Activated CD4-positive, alpha-beta memory T cell treated with anti-CD3 and anti-CD28 coated beads for 36 hours (primary cell): ENCODE results near the gene TNFSF13. TPM values are rescaled to one million over a fixed set of nuclear protein-coding genes. Genes with fewer than 3 reads are reported as not detected.

Source experiments
- CTCF ChIA-PET: fragments of 350-600 bp; sonication (Branson Sonifier 250); formaldehyde crosslinking; loops from one replicate; lab custom pipeline; 2021; ENCODE audit warnings: antibody characterized with exemption, inconsistent platforms; lab: Charles Lee
- POLR2A ChIA-PET: fragments of 350-600 bp; sonication (Branson Sonifier 250); formaldehyde crosslinking; loops from one replicate; lab custom pipeline; 2021; ENCODE audit warnings: antibody characterized with exemption; lab: Charles Lee
- DNase-seq: peaks from one replicate; pipeline ENCODE4 v3.0.0-alpha.2; 2020
- H3K27ac Mint-ChIP-seq: one replicate; pipeline ENCODE4 v1.8.0; 2021; ENCODE audit warnings: mixed read lengths
- H3K27me3 Mint-ChIP-seq: one replicate; pipeline ENCODE4 v1.8.0; 2021; ENCODE audit warnings: mixed read lengths
- H3K36me3 Mint-ChIP-seq: one replicate; pipeline ENCODE4 v1.8.0; 2021; ENCODE audit warnings: mixed read lengths
- H3K4me1 Mint-ChIP-seq: one replicate; pipeline ENCODE4 v1.8.0; 2021; ENCODE audit warnings: low read depth, mixed read lengths
- H3K4me3 Mint-ChIP-seq: one replicate; pipeline ENCODE4 v1.8.0; 2021; ENCODE audit warnings: mild to moderate bottlenecking, mixed read lengths
- H3K9me3 Mint-ChIP-seq: one replicate; pipeline ENCODE4 v1.8.0; 2021; ENCODE audit warnings: mixed read lengths
- intact Hi-C: fragments of 100-400 bp; cut with micrococcal nuclease; formaldehyde crosslinking; loops from one replicate; pipeline ENCODE4 v1.15.1; 2023
- total RNA-seq, 2 experiments: library from RNA; stranded (reverse); gene quantifications; one replicate each; pipeline ENCODE4 v1.2.3, GENCODE V29; 2021

The TNFSF13 gene
- total RNA-seq, 2 experiments from 2014 or later = 0.71 to 0.94 TPM

DNA sequence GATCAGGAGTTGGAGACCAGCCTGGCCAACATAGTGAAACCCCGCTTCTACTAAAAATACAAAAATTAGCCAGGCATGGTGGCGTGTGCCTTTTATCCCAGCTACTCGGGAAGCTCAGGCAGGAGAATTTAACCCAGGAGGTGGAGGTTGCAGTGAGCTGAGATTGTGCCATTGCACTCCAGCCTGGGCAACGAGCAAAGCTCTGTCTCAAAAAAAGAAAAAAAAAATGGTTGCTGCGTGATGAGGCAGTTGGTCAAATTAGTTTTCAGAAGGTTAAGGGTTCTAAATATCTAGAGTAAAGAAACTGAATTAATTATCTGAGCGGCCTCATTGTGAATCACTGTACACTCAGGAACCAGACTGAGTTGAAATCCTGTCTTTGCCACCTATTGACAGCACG lies 17.4 kb downstream of the TNFSF13 start:
- no peaks in the 10 kb centered on the region for H3K9me3 Mint-ChIP-seq
- peak overlapping the region; percentile 99 for H3K4me3 Mint-ChIP-seq
- peaks cover 72% of the 10 kb centered on the region for H3K36me3 Mint-ChIP-seq
- ChIA-PET CTCF (interaction anchor here (1.0 to 2.5 kb wide), 4 partner anchors 14 to 112 kb away, joined by 3 to 8 read pairs (median 5); partner anchors contain the start of genes TP53 and WRAP53), POLR2A (interaction anchor here (0.6 to 5.9 kb wide), 9 partner anchors 8 to 247 kb away, joined by 3 to 61 read pairs (median 5); partner anchors contain the start of genes ACAP1, MPDU1, NEURL4 and SENP3)
- intact Hi-C loops = no loop called here
- H3K4me1 Mint-ChIP-seq = peaks cover 78% of the 10 kb centered on the region
- no peak for DNase-seq
- peaks cover 2% of the 10 kb centered on the region for H3K27me3 Mint-ChIP-seq
- H3K27ac Mint-ChIP-seq = peak overlapping the region; percentile 77

DNA sequence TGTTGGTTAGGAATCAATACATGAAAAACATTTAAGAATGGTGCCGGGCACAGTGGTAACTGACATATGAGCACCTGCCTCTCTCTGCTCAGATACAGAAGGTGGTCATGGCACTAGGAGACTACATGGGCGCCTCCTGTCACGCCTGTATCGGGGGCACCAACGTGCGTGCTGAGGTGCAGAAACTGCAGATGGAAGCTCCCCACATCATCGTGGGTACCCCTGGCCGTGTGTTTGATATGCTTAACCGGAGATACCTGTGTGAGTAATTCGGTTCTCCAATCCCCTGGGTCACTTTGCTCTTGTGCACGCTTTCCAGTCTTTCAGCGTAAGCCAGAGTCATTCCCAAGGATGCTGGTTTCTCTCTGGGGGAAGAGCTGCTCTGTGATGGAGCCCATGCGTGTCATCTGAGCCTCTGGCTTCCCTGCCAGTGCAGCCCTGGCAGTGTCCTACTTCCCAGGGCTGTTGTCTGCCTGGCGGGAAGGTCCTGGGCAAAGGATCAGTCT lies 17.9 kb downstream of the TNFSF13 start:
- ChIA-PET POLR2A (interaction anchor here (0.6 to 5.9 kb wide), 7 partner anchors 8 to 266 kb away, joined by 3 to 61 read pairs (median 5); partner anchors contain the start of genes ACAP1, MPDU1, NEURL4 and TP53), CTCF (interaction anchor here (1.0 to 2.5 kb wide), 3 partner anchors 13 to 111 kb away, joined by 3 to 7 read pairs (median 3); partner anchors contain the start of genes TP53 and WRAP53)
- Mint-ChIP-seq H3K9me3 (no peaks in the 10 kb centered on the region), H3K4me3 (peak overlapping the region; percentile 12), H3K36me3 (peaks cover 75% of the 10 kb centered on the region), H3K4me1 (peaks cover 80% of the 10 kb centered on the region), H3K27me3 (peaks cover 2% of the 10 kb centered on the region), H3K27ac (peak overlapping the region; percentile 71)
- DNase-seq = no peak
- intact Hi-C loops = no loop called here

- H3K4me1 Mint-ChIP-seq = peaks cover 87% of the 10 kb centered on the region
- peaks cover 2% of the 10 kb centered on the region for H3K27me3 Mint-ChIP-seq
- H3K9me3 Mint-ChIP-seq = no peaks in the 10 kb centered on the region
- POLR2A ChIA-PET = interaction anchor here (1.0 to 1.3 kb wide), 2 partner anchors 11 to 109 kb away, joined by 3 to 4 read pairs; no protein-coding TSS in a partner anchor
- CTCF ChIA-PET = no interaction called here
- DNase-seq = no peak
- intact Hi-C loops = no loop called here
- peaks cover 73% of the 10 kb centered on the region for H3K36me3 Mint-ChIP-seq
- peak overlapping the region; percentile 95 for H3K27ac Mint-ChIP-seq
- H3K4me3 Mint-ChIP-seq = peak overlapping the region; percentile 32
Measured at GRCh38 chr17:7577327-7578199, 19.0 kb downstream of the TNFSF13 start.

GRCh38 chr17:7579001-7579833 lies 20.7 kb downstream of the TNFSF13 start, which contains the start of gene CD68:
Gene CD68 (plus strand): TSS chr17:7579638. CDS start chr17:7579678, 40 bp downstream.
- H3K27me3 Mint-ChIP-seq = no peaks in the 10 kb centered on the region
- DNase-seq = peak; percentile 88
- peaks cover 62% of the 10 kb centered on the region for H3K36me3 Mint-ChIP-seq
- peaks cover 89% of the 10 kb centered on the region for H3K4me1 Mint-ChIP-seq
- CTCF ChIA-PET = interaction anchor here (1.0 to 3.1 kb wide), 4 partner anchors 10 to 143 kb away, joined by 3 to 21 read pairs (median 9); partner anchors contain the start of genes SENP3 and SOX15
- intact Hi-C loops = no loop called here
- H3K9me3 Mint-ChIP-seq = no peaks in the 10 kb centered on the region
- POLR2A ChIA-PET = interaction anchor here (0.7 to 2.8 kb wide), 6 partner anchors 18 to 345 kb away, joined by 3 to 24 read pairs (median 4); partner anchors contain the start of genes ACAP1, DVL2, FXR2 and NEURL4
- H3K4me3 Mint-ChIP-seq = peak within 1 kb of the TSS; percentile 67
- peak within 1 kb of the TSS; percentile 95 for H3K27ac Mint-ChIP-seq

GRCh38 chr17:7579834-7580603 lies 21.5 kb downstream of the TNFSF13 start:
- ChIA-PET POLR2A (interaction anchor here (1.0 to 2.8 kb wide), 7 partner anchors 8 to 251 kb away, joined by 3 to 24 read pairs (median 3); partner anchors contain the start of genes ACAP1, FXR2, NEURL4 and SENP3), CTCF (interaction anchor here (0.6 to 3.1 kb wide), 5 partner anchors 9 to 143 kb away, joined by 3 to 21 read pairs (median 3); partner anchors contain the start of genes SENP3 and SOX15)
- H3K27me3 Mint-ChIP-seq = no peaks in the 10 kb centered on the region
- peak; percentile 59 for DNase-seq
- H3K4me1 Mint-ChIP-seq = peaks cover 86% of the 10 kb centered on the region
- no peaks in the 10 kb centered on the region for H3K9me3 Mint-ChIP-seq
- peak overlapping the region; percentile 95 for H3K27ac Mint-ChIP-seq
- peak overlapping the region; percentile 67 for H3K4me3 Mint-ChIP-seq
- intact Hi-C loops = loop anchor here (5.0 kb wide), 1 partner anchor 257 kb away; no protein-coding TSS in a partner anchor
- H3K36me3 Mint-ChIP-seq = peaks cover 56% of the 10 kb centered on the region

DNA sequence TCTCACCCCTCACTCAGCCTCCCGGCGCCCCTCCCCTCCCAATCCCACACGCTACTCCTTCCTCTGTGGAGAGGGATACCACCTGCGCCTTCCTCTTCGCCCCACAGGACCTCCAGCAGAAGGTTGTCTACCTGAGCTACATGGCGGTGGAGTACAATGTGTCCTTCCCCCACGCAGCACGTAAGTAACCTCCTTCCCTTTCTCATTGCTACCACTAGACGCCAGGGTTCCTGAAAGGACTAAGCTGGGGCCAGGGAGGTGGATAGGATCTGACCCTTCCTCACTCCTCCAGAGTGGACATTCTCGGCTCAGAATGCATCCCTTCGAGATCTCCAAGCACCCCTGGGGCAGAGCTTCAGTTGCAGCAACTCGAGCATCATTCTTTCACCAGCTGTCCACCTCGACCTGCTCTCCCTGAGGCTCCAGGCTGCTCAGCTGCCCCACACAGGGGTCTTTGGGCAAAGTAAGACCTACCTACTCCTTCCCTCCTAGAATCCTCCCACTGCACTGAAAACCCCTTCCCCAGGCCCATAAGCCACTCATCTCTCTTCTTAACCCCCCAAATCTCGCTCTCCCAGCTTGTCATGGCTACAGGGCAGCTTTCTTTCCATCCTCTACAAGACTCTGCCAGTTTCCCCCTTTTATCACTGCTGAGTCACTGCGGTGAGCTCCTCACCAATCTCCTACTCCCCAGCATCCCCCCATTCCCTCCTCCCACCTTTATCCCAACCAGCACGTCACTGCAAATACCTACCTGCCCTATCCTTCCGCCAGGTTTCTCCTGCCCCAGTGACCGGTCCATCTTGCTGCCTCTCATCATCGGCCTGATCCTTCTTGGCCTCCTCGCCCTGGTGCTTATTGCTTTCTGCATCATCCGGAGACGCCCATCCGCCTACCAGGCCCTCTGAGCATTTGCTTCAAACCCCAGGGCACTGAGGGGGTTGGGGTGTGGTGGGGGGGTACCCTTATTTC lies 22.3 kb downstream of the TNFSF13 start:
- Mint-ChIP-seq H3K27me3 (no peaks in the 10 kb centered on the region), H3K27ac (peak overlapping the region; percentile 95), H3K9me3 (no peaks in the 10 kb centered on the region), H3K4me1 (peaks cover 83% of the 10 kb centered on the region), H3K36me3 (peaks cover 48% of the 10 kb centered on the region), H3K4me3 (peak overlapping the region; percentile 67)
- ChIA-PET CTCF (interaction anchor here (0.6 to 3.1 kb wide), 5 partner anchors 8 to 144 kb away, joined by 3 to 21 read pairs (median 3); partner anchors contain the start of genes SENP3 and SOX15), POLR2A (interaction anchor here (1.2 to 2.8 kb wide), 4 partner anchors 8 to 106 kb away, joined by 3 to 24 read pairs (median 3); partner anchors contain the start of genes FXR2, SOX15, TP53 and WRAP53)
- DNase-seq = no peak
- intact Hi-C loops = loop anchor here (5.0 kb wide), 1 partner anchor 256 kb away; no protein-coding TSS in a partner anchor

GRCh38 chr17:7582396-7583252 lies 24.1 kb downstream of the TNFSF13 start:
- peak overlapping the region; percentile 100 for H3K27ac Mint-ChIP-seq
- H3K4me1 Mint-ChIP-seq = peaks cover 66% of the 10 kb centered on the region
- H3K9me3 Mint-ChIP-seq = no peaks in the 10 kb centered on the region
- ChIA-PET POLR2A (interaction anchor here (0.9 to 3.8 kb wide), 10 partner anchors 9 to 269 kb away, joined by 3 to 61 read pairs (median 8); partner anchors contain the start of genes ACAP1, FXR2, POLR2A and TP53), CTCF (interaction anchor here (1.3 to 7.7 kb wide), 3 partner anchors 22 to 105 kb away, joined by 4 to 57 read pairs (median 30); partner anchors contain the start of genes FXR2, SENP3, TNFSF13 and TP53)
- no peaks in the 10 kb centered on the region for H3K27me3 Mint-ChIP-seq
- no peak for DNase-seq
- H3K36me3 Mint-ChIP-seq = peaks cover 32% of the 10 kb centered on the region
- intact Hi-C loops = loop anchor here (1.0 to 5.0 kb wide), 3 partner anchors 9 to 255 kb away; no protein-coding TSS in a partner anchor
- peak overlapping the region; percentile 95 for H3K4me3 Mint-ChIP-seq

GRCh38 chr17:7583253-7584109 lies 24.9 kb downstream of the TNFSF13 start, which contains the start of gene MPDU1:
Gene MPDU1 (plus strand): TSS chr17:7583852. CDS start chr17:7583863, 11 bp downstream.
- CTCF ChIA-PET = interaction anchor here (0.6 to 7.7 kb wide), 12 partner anchors 12 to 238 kb away, joined by 3 to 57 read pairs (median 4); partner anchors contain the start of genes ATP1B2, FXR2, KCTD11 and SAT2

More at GRCh38 chr17:7583253-7584109, 24.9 kb downstream of the TNFSF13 start, which contains the start of gene MPDU1:
- Mint-ChIP-seq H3K36me3 (peaks cover 28% of the 10 kb centered on the region), H3K4me1 (peaks cover 57% of the 10 kb centered on the region), H3K9me3 (no peaks in the 10 kb centered on the region), H3K27me3 (no peaks in the 10 kb centered on the region), H3K4me3 (peak within 1 kb of the TSS; percentile 95), H3K27ac (peak within 1 kb of the TSS; percentile 100)
- DNase-seq = peak; percentile 98
- intact Hi-C loops = loop anchor here (1.0 to 5.0 kb wide), 5 partner anchors 10 to 254 kb away; partner anchors contain the start of genes FXR2 and SENP3
- POLR2A ChIA-PET = interaction anchor here (0.5 to 3.8 kb wide), 21 partner anchors 9 to 537 kb away, joined by 3 to 61 read pairs (median 4); partner anchors contain the start of genes ACAP1, CNTROB, FXR2 and NEURL4
